CD4-positive, alpha-beta T cell treated with Interleukin-4 for 1 hour (primary cell): ENCODE results near the gene KCNIP2.

Experiments used
- DNase-seq, 2 donors: peaks; one replicate each; pipeline ENCODE4 v3.0.0-alpha.2; 2020 to 2022

KCNIP2 gene

GRCh38 chr10:101781984-101782810 is 61.4 kb downstream of the KCNIP2 start:
- DNase-seq = no peak

DNA sequence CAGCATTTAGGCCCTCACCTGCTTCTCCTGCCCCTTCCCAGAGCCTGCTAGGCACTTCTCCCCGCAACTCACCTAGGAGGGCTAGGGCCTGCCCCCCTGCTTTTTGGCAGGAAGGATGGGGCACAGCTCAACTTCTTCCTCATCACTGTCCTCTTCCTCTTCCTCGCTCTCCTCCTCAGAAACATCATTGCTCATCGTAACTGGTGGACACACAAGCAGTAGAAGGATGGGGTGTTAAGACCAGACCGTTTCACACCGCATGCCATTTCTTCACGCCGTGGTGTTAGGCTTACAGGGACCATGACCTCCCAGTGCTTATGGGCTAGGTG is 62.0 kb downstream of the KCNIP2 start:
- DNase-seq = no peak

DNA sequence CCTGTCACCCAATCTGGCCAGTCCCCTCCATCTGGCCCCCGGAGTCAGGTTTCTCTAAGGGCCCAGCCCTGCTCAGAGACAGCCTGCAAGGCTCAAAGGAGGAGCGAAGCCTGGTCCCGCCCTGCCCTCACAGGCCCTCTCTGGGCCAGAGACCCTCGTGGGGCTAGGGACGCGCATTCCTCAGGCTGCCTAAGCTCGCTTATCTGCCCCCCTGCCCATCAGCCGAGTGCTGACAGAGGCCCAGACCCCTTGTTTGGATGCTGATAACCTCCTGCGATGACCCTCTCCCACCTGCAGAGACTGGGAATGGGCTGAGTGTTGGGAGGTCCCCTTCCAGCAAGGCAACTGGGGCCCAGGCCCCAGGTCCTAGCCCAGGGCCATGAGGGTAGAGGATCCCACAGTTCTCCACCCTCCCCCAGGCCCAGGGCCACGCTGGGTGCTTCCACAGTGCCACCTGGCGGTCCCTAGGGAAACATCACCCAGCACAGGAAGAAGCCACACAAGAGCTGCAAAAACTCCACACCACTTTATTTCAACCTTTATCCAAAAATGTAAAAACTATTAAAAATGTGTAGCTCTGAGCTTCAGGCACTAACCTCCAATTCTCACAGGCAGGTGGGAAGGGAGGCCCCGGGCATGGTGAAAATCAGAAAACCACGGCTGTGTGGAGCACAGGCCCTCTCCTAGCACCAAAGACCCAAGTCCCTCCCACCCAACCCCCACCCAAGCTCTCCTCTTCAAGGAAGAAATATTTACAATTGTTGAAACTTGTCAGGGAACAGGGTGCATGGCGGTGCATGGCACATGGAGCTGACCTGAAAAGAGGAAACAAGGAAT is 62.6 kb downstream of the KCNIP2 start:
- peak; percentile 74 to 76 for DNase-seq

GRCh38 chr10:101780187-101780817 is 63.3 kb downstream of the KCNIP2 start:
- DNase-seq = no peak

DNA sequence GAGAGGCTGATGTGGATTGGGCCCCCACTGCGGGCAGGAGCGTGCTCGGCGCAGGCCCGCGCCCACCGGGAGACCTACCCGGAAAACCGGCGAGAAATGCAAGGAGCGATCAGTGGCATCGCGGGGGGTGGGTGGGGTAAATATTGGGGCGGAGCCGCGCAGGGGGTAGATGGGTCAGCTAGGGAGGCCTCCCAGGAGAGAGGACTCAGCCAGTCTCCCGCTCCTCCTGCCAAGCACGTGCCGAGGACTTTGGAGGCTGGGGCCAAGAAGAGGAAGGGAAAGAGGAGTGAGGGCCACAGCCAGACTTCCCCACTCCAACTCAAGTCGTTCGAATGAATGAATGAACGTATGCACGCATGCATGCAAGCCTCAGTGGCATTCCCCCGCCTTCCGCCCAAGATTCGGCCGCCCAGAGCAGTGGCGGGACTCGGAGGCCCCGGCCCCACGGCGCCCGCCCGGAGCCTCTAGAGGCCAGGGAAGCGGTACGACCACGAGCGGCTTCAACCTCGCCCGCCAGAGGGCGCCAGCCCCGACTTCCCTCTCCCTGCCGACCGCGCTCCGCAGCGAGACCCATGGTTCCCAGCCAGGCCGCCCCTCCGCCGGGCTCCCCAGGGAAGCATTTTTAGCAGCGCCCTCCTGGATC is 63.9 kb downstream of the KCNIP2 start:
- DNase-seq = peak; percentile 80 to 81

DNA sequence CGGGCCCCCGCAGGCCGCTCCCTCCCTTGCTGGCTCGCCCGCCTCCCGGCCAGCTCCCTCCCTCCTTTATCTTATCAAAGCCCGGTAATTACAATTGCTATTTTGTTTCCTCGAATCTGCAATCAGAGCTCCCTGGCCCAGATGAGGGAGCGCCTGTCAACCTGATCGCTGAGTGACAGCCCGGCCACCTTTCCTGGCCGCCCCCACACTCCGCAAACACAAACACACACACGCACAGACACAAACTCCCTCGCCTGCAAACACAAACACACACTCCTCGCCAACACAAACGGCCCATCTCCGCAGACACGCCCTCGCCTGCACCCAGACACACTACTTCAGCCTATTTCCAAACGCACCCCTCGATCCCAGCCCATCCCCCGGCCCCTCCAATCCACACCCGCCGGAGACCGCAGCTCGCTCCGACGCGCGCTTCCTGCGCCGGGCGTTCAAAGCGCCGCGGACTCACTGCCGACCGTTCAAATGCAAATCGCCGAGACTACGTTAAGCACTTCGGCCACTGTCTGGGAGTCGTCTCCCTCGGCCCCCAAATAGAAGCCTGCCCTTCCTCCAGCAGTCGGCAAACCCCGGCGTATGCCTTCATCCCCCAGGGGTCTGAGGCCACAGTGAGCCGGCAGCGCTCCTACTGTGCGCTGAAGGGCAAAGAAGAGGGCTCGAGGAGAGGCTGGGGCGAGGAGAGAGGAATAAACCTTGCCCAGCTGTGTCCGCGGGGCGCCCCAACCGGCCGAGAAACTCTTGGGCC is 64.6 kb downstream of the KCNIP2 start:
- DNase-seq = peak in 1 of 2 donors; percentile 11

GRCh38 chr10:101778151-101778780 is 65.3 kb downstream of the KCNIP2 start:
- DNase-seq = no peak

DNA sequence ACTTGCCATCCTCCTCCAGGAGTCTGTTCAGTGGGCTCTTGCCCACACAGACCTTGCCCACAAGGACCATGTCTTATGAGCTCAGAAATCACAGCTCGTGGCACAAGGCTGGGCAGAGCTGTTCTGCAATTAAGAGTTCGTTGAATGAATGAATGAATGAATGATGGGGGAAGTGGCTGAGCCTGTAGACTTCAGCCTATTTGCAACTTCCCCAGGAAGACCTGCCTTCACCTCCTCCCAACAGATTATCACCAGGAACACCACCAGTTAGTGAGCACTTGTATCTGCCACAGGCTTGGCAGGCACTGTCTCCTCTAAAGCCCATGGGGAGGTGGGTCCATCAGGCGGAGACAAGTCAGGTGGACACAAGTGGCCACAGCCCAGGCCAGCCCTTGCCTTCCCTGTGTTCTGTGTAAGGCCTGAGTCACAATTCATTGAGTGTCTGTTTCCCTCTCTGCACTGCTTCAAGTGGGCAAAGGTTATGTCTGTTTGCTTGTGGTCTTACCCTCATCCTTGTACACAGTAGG is 65.9 kb downstream of the KCNIP2 start:
- no peak for DNase-seq

DNA sequence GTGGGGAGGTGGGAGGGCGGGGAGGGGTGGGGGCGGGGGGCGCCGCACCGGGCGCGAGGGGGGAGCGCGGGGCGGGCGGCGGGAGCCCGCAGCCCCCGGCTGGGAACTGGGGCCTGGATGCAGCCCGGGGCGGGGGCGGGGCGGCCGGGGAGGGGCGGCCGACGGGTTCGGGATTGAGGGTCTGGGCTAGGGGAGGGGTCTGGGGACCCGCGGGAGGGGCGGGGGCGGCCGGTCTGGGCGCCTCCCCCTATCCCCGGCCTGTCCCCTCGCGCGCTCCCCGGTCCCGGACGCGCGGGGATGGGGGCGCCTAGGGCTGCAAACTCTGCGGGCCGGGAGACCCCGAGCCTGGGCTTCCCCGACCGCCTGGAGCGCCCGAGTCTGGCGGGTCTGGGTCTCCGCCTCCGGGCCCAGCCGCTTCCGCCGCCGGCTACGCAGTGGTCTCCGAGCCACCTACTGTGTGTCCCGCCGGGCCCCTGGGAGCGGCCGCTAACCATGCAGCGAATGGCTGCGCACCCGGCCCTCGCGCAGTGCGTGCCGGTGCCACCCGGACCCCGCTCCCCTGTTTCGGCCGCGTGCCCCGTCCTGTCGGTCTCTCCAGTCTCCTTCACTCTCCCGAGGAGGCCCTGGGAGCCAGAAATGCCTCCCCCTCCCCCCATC is 67.3 kb downstream of the KCNIP2 start:
- DNase-seq = no peak
